Activated B cell treated with CpG ODN at 0.5 μM for 24 hours (primary cell): ENCODE results near the gene AVL9. TPM values are rescaled to one million over a fixed set of nuclear protein-coding genes. Genes with fewer than 3 reads are reported as not detected.

Source experiments
- ATAC-seq: fragments of 200-7000 bp; cut with Tn5 transposase; one replicate; pipeline ENCODE4 v1.10.0; 2021; ENCODE audit warnings: low read depth, mild to moderate bottlenecking, moderate library complexity
- CTCF ChIA-PET: fragments of 350-600 bp; sonication (Branson Sonifier 250); formaldehyde crosslinking; loops from one replicate; lab custom pipeline; 2021; ENCODE audit warnings: antibody characterized with exemption; lab: Charles Lee
- POLR2A ChIA-PET: fragments of 350-600 bp; sonication (Branson Sonifier 250); formaldehyde crosslinking; loops from one replicate; lab custom pipeline; 2021; ENCODE audit warnings: antibody characterized with exemption; lab: Charles Lee
- DNase-seq: peaks from one replicate; pipeline ENCODE4 v3.0.0; 2022
- H3K27ac Mint-ChIP-seq: one replicate; pipeline ENCODE4 v1.8.0; 2020; ENCODE audit warnings: mixed read lengths
- H3K27me3 Mint-ChIP-seq: one replicate; pipeline ENCODE4 v1.8.0; 2021; ENCODE audit warnings: mixed read lengths
- H3K36me3 Mint-ChIP-seq: one replicate; pipeline ENCODE4 v1.8.0; 2021; ENCODE audit warnings: low read depth, mixed read lengths
- H3K4me1 Mint-ChIP-seq: one replicate; pipeline ENCODE4 v1.8.0; 2021; ENCODE audit warnings: mixed read lengths
- H3K4me3 Mint-ChIP-seq: one replicate; pipeline ENCODE4 v1.8.0; 2020; ENCODE audit warnings: mild to moderate bottlenecking, mixed read lengths
- H3K9me3 Mint-ChIP-seq: one replicate; pipeline ENCODE4 v1.8.0; 2020; ENCODE audit warnings: mixed read lengths
- intact Hi-C: fragments of 100-400 bp; cut with micrococcal nuclease; formaldehyde crosslinking; loops from one replicate; pipeline ENCODE4 v1.15.1; 2024
- total RNA-seq: library from RNA; stranded (reverse); gene quantifications from 2 replicates; pipeline ENCODE4 v1.2.3, GENCODE V29; 2022
- TF ChIP-seq, protein P1 (sequence below): fragments of 200-600 bp; IDR thresholded peaks from one replicate; pipeline ENCODE4 v1.8.0; 2022; ENCODE audit warnings: antibody characterized with exemption, mild to moderate bottlenecking

The AVL9 gene
- total RNA-seq, 1 donor from 2014 or later = 52.5 TPM

DNA sequence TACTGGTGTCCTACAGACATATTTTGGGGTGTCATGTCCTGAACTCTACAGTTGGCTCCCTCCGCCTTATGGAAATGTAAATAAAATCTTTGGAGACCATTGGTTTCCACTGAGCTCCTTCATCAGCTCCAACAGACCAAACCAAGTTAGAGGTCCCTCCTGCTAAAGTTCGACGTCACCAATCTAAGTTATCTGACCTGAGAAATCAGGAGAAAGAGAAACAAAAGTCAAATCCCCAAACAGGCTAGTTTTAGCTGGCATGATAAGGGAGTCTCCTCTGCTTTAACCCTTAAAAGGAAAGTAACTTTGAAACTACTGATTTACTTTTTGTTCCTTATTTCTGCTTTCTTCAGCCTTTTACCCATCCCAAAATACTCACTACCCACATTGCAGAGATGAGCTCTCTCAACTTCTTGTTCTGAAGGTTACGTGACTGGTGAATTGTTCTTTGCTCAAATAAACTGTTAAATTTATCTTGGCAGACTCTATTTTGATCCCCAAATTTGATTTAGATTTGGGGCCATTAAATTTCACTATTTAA, 39.9 kb downstream of the AVL9 start:
- ATAC-seq (no peak), DNase-seq (no peak)
- Mint-ChIP-seq H3K36me3 (peaks cover 18% of the 10 kb centered on the region), H3K27ac (no peak overlapping the region), H3K4me1 (peaks cover 13% of the 10 kb centered on the region), H3K4me3 (no peak overlapping the region), H3K27me3 (no peaks in the 10 kb centered on the region), H3K9me3 (no peaks in the 10 kb centered on the region)
- intact Hi-C loops = no loop called here
- TF ChIP-seq, protein P1, sequence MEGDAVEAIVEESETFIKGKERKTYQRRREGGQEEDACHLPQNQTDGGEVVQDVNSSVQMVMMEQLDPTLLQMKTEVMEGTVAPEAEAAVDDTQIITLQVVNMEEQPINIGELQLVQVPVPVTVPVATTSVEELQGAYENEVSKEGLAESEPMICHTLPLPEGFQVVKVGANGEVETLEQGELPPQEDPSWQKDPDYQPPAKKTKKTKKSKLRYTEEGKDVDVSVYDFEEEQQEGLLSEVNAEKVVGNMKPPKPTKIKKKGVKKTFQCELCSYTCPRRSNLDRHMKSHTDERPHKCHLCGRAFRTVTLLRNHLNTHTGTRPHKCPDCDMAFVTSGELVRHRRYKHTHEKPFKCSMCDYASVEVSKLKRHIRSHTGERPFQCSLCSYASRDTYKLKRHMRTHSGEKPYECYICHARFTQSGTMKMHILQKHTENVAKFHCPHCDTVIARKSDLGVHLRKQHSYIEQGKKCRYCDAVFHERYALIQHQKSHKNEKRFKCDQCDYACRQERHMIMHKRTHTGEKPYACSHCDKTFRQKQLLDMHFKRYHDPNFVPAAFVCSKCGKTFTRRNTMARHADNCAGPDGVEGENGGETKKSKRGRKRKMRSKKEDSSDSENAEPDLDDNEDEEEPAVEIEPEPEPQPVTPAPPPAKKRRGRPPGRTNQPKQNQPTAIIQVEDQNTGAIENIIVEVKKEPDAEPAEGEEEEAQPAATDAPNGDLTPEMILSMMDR = no peak
- ChIA-PET CTCF (no interaction called here), POLR2A (no interaction called here)

DNA sequence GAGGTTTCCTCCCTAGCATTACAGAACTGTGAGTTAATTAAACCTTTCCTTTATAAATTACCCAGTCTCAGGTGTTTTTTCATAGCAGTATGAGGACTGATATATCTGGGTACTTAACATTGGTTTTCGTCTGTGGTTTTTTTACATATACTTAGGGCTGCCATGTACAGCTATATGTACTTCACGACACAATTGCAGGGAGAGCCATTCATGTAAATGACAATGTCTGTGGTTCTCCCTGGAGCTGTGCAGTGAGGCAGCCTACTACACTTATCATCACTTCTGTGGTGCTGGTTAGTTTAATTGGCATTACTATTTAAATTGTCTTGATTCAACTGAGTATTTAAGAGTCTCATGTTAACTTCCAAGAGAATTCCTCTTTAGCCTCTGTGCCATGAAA, 40.7 kb downstream of the AVL9 start:
- H3K36me3 Mint-ChIP-seq = peaks cover 18% of the 10 kb centered on the region
- intact Hi-C loops = no loop called here

DNA sequence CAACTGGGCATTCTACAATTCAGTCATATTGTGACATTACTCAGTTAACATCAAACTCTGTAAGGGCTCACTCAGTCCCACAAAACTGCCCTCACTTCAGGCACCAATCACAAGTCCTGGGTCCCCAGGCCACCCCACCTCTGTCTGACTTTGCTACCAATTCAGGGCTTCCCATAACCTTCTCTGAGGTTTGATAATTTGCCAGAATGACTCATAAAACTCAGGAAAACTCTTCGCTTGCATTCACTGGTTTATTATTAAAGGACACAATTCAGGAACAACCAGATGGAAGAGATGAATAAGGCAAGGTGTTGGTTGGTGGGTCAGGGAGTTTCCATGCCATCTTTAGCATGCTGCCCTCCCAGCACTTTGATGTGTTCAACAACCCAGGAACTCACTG, 41.3 kb downstream of the AVL9 start:
- CTCF ChIA-PET = no interaction called here
- POLR2A ChIA-PET = no interaction called here
- H3K4me1 Mint-ChIP-seq = peaks cover 13% of the 10 kb centered on the region

More for the DNA sequence above, 40.7 kb downstream of the AVL9 start:
- Mint-ChIP-seq H3K4me1 (peaks cover 13% of the 10 kb centered on the region), H3K27me3 (no peaks in the 10 kb centered on the region), H3K9me3 (no peaks in the 10 kb centered on the region), H3K4me3 (no peak overlapping the region), H3K27ac (no peak overlapping the region)
- DNase-seq (no peak), ATAC-seq (no peak)
- ChIA-PET POLR2A (no interaction called here), CTCF (no interaction called here)
- TF ChIP-seq, protein P1 = no peak

DNA sequence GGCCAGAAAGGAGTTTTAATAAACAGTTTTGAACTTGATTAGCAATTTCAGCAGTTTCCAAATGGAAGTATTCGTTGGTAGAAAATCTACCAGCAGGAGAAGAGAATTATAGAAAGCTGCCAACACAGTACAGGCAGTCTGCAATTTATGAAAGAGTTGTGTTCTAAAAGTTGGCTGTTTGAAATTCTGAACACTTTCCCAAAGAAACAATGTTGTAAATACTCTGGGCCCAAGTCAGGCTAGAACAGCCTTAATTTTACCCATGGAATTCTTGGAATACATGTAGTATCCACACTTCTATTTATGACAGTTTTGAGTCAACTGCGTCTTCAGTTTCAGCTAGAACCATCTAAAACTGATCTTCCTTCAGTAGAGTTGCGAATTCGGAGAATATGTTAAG, 42.5 kb downstream of the AVL9 start:
- CTCF ChIA-PET = no interaction called here
- Mint-ChIP-seq H3K27me3 (no peaks in the 10 kb centered on the region), H3K9me3 (no peaks in the 10 kb centered on the region), H3K4me3 (no peak overlapping the region), H3K4me1 (peaks cover 13% of the 10 kb centered on the region), H3K27ac (no peak overlapping the region), H3K36me3 (peaks cover 12% of the 10 kb centered on the region)
- no peak for ATAC-seq
- TF ChIP-seq, protein P1 = no peak
- POLR2A ChIA-PET = no interaction called here
- no peak for DNase-seq
- intact Hi-C loops = no loop called here

More for the DNA sequence above, 41.3 kb downstream of the AVL9 start:
- H3K27ac Mint-ChIP-seq = no peak overlapping the region
- peaks cover 18% of the 10 kb centered on the region for H3K36me3 Mint-ChIP-seq
- ATAC-seq (no peak), DNase-seq (no peak)
- intact Hi-C loops = no loop called here
- no peaks in the 10 kb centered on the region for H3K27me3 Mint-ChIP-seq
- TF ChIP-seq, protein P1 = no peak
- H3K4me3 Mint-ChIP-seq = no peak overlapping the region
- H3K9me3 Mint-ChIP-seq = no peaks in the 10 kb centered on the region

DNA sequence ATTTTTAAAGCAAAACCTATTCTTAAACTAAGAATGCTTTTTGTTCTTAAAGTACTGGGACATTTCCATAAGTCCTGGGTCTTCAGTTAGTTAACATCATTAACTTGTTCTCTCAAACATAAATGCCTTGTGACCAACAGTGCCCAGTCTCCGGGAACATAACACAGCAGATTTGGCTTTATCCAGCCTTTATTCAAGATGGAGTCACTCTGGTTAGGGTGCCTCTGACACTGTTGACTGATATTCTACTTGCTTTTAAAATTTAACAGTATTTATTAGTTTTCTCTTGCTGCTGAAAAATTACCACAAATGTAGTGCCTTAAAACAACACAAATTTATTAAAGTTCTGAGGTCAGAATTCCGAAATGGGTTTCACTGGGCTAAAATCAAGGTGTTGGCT, 44.1 kb downstream of the AVL9 start:
- peaks cover 17% of the 10 kb centered on the region for H3K36me3 Mint-ChIP-seq
- no peak for ATAC-seq
- no peaks in the 10 kb centered on the region for H3K27me3 Mint-ChIP-seq
- H3K9me3 Mint-ChIP-seq = no peaks in the 10 kb centered on the region
- no peak overlapping the region for H3K27ac Mint-ChIP-seq
- no peak overlapping the region for H3K4me3 Mint-ChIP-seq
- peaks cover 13% of the 10 kb centered on the region for H3K4me1 Mint-ChIP-seq
- POLR2A ChIA-PET = interaction anchor here (1.3 kb wide), 1 partner anchor 44 kb away, joined by 4 read pairs; the partner anchor contains the start of gene AVL9
- CTCF ChIA-PET = no interaction called here
- DNase-seq = no peak
- TF ChIP-seq, protein P1 = no peak
- intact Hi-C loops = no loop called here
